GM12878 (cell line): ENCODE results near the gene UBXN7. TPM values are rescaled to one million over a fixed set of nuclear protein-coding genes. Genes with fewer than 3 reads are reported as not detected.

Experiments
- ATAC-seq: fragments of 200-7000 bp; cut with Tn5 transposase; 3 replicates; pipeline ENCODE4 v1.9.1; 2020; ENCODE audit warnings: mild to moderate bottlenecking, moderate library complexity
- BruUV-seq: library from RNA; stranded (reverse); fragments of 400-500 nt; replicated peaks from 2 replicates; lab custom pipeline; 2021; lab: Mats Ljungman, UMichigan
- CTCF ChIA-PET: fragments of 300-600 bp; sonication (Branson Sonifier 250); formaldehyde crosslinking; extraction: SDS; loops from one replicate; lab custom pipeline; 2021; ENCODE audit warnings: inconsistent platforms; lab: Yijun Ruan, JAX
- POLR2A ChIA-PET: fragments of 350-600 bp; formaldehyde crosslinking; extraction: SDS; loops from one replicate; lab custom pipeline; 2021; ENCODE audit warnings: inconsistent platforms; lab: Charles Lee
- RAD21 ChIA-PET: fragments of 300-600 bp; sonication (Branson Sonifier 250); formaldehyde crosslinking; loops from one replicate; lab custom pipeline; 2023; ENCODE audit warnings: antibody characterized with exemption; ENCODE audit not compliant: unreplicated experiment; lab: Charles Lee
- SMC1A ChIA-PET: fragments of 300-600 bp; sonication (Branson Sonifier 250); formaldehyde crosslinking; loops from one replicate; lab custom pipeline; 2023; ENCODE audit not compliant: unreplicated experiment, uncharacterized antibody; lab: Charles Lee
- DNase-seq: peaks from one replicate; pipeline ENCODE4 v3.0.0-alpha.2; 2011; ENCODE audit warnings: low read depth, low spot score
- FAIRE-seq: peaks from 3 replicates; lab custom pipeline; 2011; peaks lifted over from hg19 to GRCh38; lab: Jason Lieb, UNC
- H2AFZ ChIP-seq: 2 replicates; pipeline ENCODE4 v1.6.0; 2011; ENCODE audit warnings: low read depth, low read length, control low read depth; ENCODE audit not compliant: control insufficient read depth
- H3K27ac ChIP-seq: 2 replicates; pipeline ENCODE4 v1.5.1; 2011; ENCODE audit warnings: control low read depth; ENCODE audit not compliant: control insufficient read depth, insufficient read depth
- H3K27me3 ChIP-seq, 2 experiments: replicated peaks in 1 of 2; 2 replicates each; pipeline versions ENCODE4 v1.6.0 to v1.6.1; 2011; ENCODE audit warnings: low read length in 1 of 2; ENCODE audit not compliant: control insufficient read depth in 2 of 2, insufficient read depth in 2 of 2
- H3K36me3 ChIP-seq, 2 experiments: 2 replicates each; pipeline ENCODE4 v1.5.1; 2011; ENCODE audit warnings: low read length in 1 of 2; ENCODE audit not compliant: control insufficient read depth in 2 of 2, insufficient read depth in 2 of 2
- H3K4me1 ChIP-seq: 2 replicates; pipeline ENCODE4 v1.6.1; 2011; ENCODE audit warnings: mild to moderate bottlenecking, low read length, moderate library complexity, mixed read lengths; ENCODE audit not compliant: control insufficient read depth, insufficient read depth
- H3K4me2 ChIP-seq: 2 replicates; pipeline ENCODE4 v1.6.0; 2011; ENCODE audit warnings: control low read depth; ENCODE audit not compliant: control insufficient read depth, insufficient read depth
- H3K4me3 ChIP-seq: fragments of 200-600 bp; sonication (generic); 2 replicates; pipeline ENCODE4 v1.5.1; 2016
- H3K79me2 ChIP-seq: 2 replicates; pipeline ENCODE4 v1.6.0; 2011; ENCODE audit warnings: low read length; ENCODE audit not compliant: control insufficient read depth, insufficient read depth
- H3K9ac ChIP-seq: 2 replicates; pipeline ENCODE4 v1.8.0; 2011; ENCODE audit warnings: low read length, control low read depth, mixed read lengths; ENCODE audit not compliant: control insufficient read depth, insufficient read depth
- H3K9me3 ChIP-seq: replicated peaks from 3 replicates; pipeline ENCODE4 v1.5.1; 2011; ENCODE audit warnings: mild to moderate bottlenecking, low read length; ENCODE audit not compliant: control insufficient read depth, insufficient read depth
- H4K20me1 ChIP-seq: 2 replicates; pipeline ENCODE4 v1.6.0; 2011; ENCODE audit not compliant: control insufficient read depth, insufficient read depth
- BCL11A ChIP-seq: IDR thresholded peaks from 2 replicates; pipeline ENCODE4 v1.6.1; 2011; ENCODE audit warnings: low read depth, low read length
- BMI1 ChIP-seq: fragments of 450-650 bp; IDR thresholded peaks from 2 replicates; pipeline ENCODE4 v1.6.1; 2016; ENCODE audit warnings: mild to moderate bottlenecking, moderate library complexity, borderline replicate concordance
- CBFB ChIP-seq: IDR thresholded peaks from 2 replicates; pipeline ENCODE4 v1.6.1; 2016; ENCODE audit warnings: antibody characterized with exemption, low read depth
- ELK1 ChIP-seq: IDR thresholded peaks from 2 replicates; pipeline ENCODE4 v1.6.1; 2012; ENCODE audit warnings: low read depth, low read length, improper control_type of control experiment
- FOXM1 ChIP-seq: IDR thresholded peaks from 2 replicates; pipeline ENCODE4 v1.6.1; 2012; ENCODE audit warnings: low read depth, mild to moderate bottlenecking, inconsistent platforms, low read length, moderate library complexity
- GABPA ChIP-seq: IDR thresholded peaks from 2 replicates; pipeline ENCODE4 v1.6.1; 2014; ENCODE audit warnings: antibody characterized with exemption, low read depth, mild to moderate bottlenecking, inconsistent platforms
- IKZF1 ChIP-seq: fragments of 450-650 bp; conservative IDR thresholded peaks from 2 replicates; pipeline ENCODE4 v1.6.1; 2017; ENCODE audit warnings: antibody characterized with exemption, mild to moderate bottlenecking
- LARP7 ChIP-seq: fragments of 450-650 bp; IDR thresholded peaks from 2 replicates; pipeline ENCODE4 v1.6.1; 2017; ENCODE audit warnings: mild to moderate bottlenecking
- MAX ChIP-seq: IDR thresholded peaks from 2 replicates; pipeline ENCODE4 v1.6.1; 2012; ENCODE audit warnings: low read depth, low read length, improper control_type of control experiment
- NFXL1 ChIP-seq: fragments of 450-650 bp; IDR thresholded peaks from 2 replicates; pipeline ENCODE4 v1.6.1; 2017; ENCODE audit warnings: antibody characterized with exemption, mild to moderate bottlenecking, borderline replicate concordance
- POLR2AphosphoS5 ChIP-seq: IDR thresholded peaks from 2 replicates; pipeline ENCODE4 v1.6.1; 2011; ENCODE audit warnings: mild to moderate bottlenecking, low read length, inconsistent platforms
- RAD21 ChIP-seq: IDR thresholded peaks from 2 replicates; pipeline ENCODE4 v1.6.1; 2011; ENCODE audit warnings: mild to moderate bottlenecking, low read depth, low read length, moderate library complexity; ENCODE audit not compliant: insufficient read depth
- RFX5 ChIP-seq: IDR thresholded peaks from 2 replicates; pipeline ENCODE4 v1.6.1; 2011; ENCODE audit warnings: low read depth, low read length, improper control_type of control experiment
- RUNX3 ChIP-seq: IDR thresholded peaks from 2 replicates; pipeline ENCODE4 v1.6.1; 2012; ENCODE audit warnings: low read length, inconsistent platforms
- SKIL ChIP-seq: fragments of 450-650 bp; IDR thresholded peaks from 2 replicates; pipeline ENCODE4 v1.6.1; 2017; ENCODE audit warnings: mild to moderate bottlenecking, low read depth, inconsistent platforms; ENCODE audit not compliant: poor library complexity, severe bottlenecking
- SUPT20H ChIP-seq: IDR thresholded peaks from 2 replicates; pipeline ENCODE4 v1.6.1; 2011; ENCODE audit warnings: low read depth, mild to moderate bottlenecking, low read length, moderate library complexity, borderline replicate concordance; ENCODE audit not compliant: control insufficient read depth
- TCF12 ChIP-seq: IDR thresholded peaks from 2 replicates; pipeline ENCODE4 v1.6.1; 2011; ENCODE audit warnings: low read depth, mild to moderate bottlenecking, low read length
- WGBS: methylation state at CpG from one replicate; pipeline ENCODE4 v1.1.6; 2016; ENCODE audit warnings: low lambda C conversion rate; ENCODE audit not compliant: insufficient replicate concordance, insufficient coverage; ENCODE audit errors: missing lambda C conversion rate; 5-methylcytosine and 5-hydroxymethylcytosine counted together
- in situ Hi-C: fragments of 300-500 bp; cut with MboI; formaldehyde crosslinking; loops from 9 replicates; pipeline ENCODE4 v1.14.3; 2018; ENCODE audit warnings: mixed read lengths
- intact Hi-C: fragments of 100-400 bp; cut with micrococcal nuclease; formaldehyde crosslinking; loops from one replicate; pipeline ENCODE4 v1.14.2; 2022; ENCODE audit not compliant: unreplicated experiment
- polyA plus RNA-seq, 11 experiments: library from polyadenylated mRNA; depleted of rRNA in 4 of 11; unstranded in 6 of 11; stranded (reverse) in 5 of 11; fragments of >200 nt; fragmentation: Nextera tagmentation in 4 of 11; fragmentation: Illumina TruSeq in 1 of 11; extraction: Ambion mirVana in 4 of 11; extraction: Trizol in 1 of 11; gene quantifications; 1 replicate in 1 of 11; 2 replicates in 10 of 11; pipeline versions ENCODE4 v1.2.1 to v1.2.3, GENCODE V29; 2011 to 2016; ENCODE audit warnings: inconsistent platforms in 2 of 11, missing spikeins in 2 of 11, low read depth in 1 of 11
- total RNA-seq, 4 experiments: library from RNA; depleted of rRNA in 3 of 4; stranded (reverse); fragments of >200 nt in 3 of 4; fragmentation: Illumina TruSeq in 1 of 4; extraction: Trizol in 1 of 4; gene quantifications; 2 replicates each; pipeline versions ENCODE4 v1.2.1 to v1.2.3, GENCODE V29; 2013 to 2021

Gene UBXN7
- total and polyA plus RNA-seq, 10 of the 15 experiments (the other 5 are each of a cell fraction or from before 2014, with no cell fraction given) = 4.8 to 78.4 (median 24.9) TPM

- TF ChIP-seq FOXM1 (no peak), BMI1 (no peak), GABPA (no peak), ELK1 (no peak), RFX5 (no peak)
Observed at GRCh38 chr3:196320137-196320536, 112.1 kb downstream of the UBXN7 start (continued).

GRCh38 chr3:196317687-196318467, 114.3 kb downstream of the UBXN7 start, which contains the start of gene DYNLT2B:
Gene DYNLT2B (minus strand): TSS chr3:196318240. CDS start chr3:196318152, 88 bp downstream.
- peaks cover 17% of the 10 kb centered on the region for H3K79me2 ChIP-seq
- H4K20me1 ChIP-seq = no peaks in the 10 kb centered on the region
- H3K27ac ChIP-seq = peak within 1 kb of the TSS; percentile 83
- peak; percentile 7 for FAIRE-seq
- peak within 1 kb of the TSS; percentile 96 for H2AFZ ChIP-seq
- no peaks in the 10 kb centered on the region for H3K27me3 ChIP-seq
- under 1% methylated on average over 72 of the region's 92 CpGs for WGBS
- POLR2A ChIA-PET = interaction anchor here (0.6 to 1.5 kb wide), 7 partner anchors 8 to 115 kb away, joined by 3 to 9 read pairs (median 3); partner anchors contain the start of gene UBXN7
- in situ Hi-C loops = no loop called here
- H3K4me3 ChIP-seq = peak within 1 kb of the TSS; percentile 97
- SMC1A ChIA-PET = interaction anchor here (0.6 to 2.9 kb wide), 8 partner anchors 10 to 95 kb away, joined by 3 to 10 read pairs (median 3); no protein-coding TSS in a partner anchor
- BruUV-seq = no TSS peak
- no peaks in the 10 kb centered on the region for H3K4me1 ChIP-seq
- H3K36me3 ChIP-seq = no peaks in the 10 kb centered on the region; a peak in 1 of 4 replicates
- RAD21 ChIA-PET = interaction anchor here (0.9 to 1.7 kb wide), 5 partner anchors 27 to 186 kb away, joined by 3 to 7 read pairs (median 3); partner anchors contain the start of gene RNF168
- peak within 1 kb of the TSS; percentile 89 for H3K9ac ChIP-seq
- CTCF ChIA-PET = interaction anchor here (0.7 to 3.1 kb wide), 9 partner anchors 9 to 204 kb away, joined by 3 to 11 read pairs (median 4); no protein-coding TSS in a partner anchor
- intact Hi-C loops = loop anchor here (5.0 kb wide), 1 partner anchor 41 kb away; no protein-coding TSS in a partner anchor
- DNase-seq = peak; percentile 67
- H3K9me3 ChIP-seq = no peaks in the 10 kb centered on the region
- ATAC-seq = peak; percentile 97
- peak within 1 kb of the TSS; percentile 79 for H3K4me2 ChIP-seq
- TF ChIP-seq RAD21 (no peak), SKIL (no peak), SUPT20H (no peak), RUNX3 (peak; percentile 85), MAX (peak; percentile 39; the same call in 1 of the 2 replicates), TCF12 (no peak), NFXL1 (no peak), IKZF1 (peak; percentile 83), BCL11A (no peak), LARP7 (peak; percentile 83), POLR2AphosphoS5 (peak; percentile 86), CBFB (peak; percentile 52; the same call in 1 of the 2 replicates)
